NCI-H69 (cell line): ENCODE measurements around the gene KHDRBS1.
"Not testable (repeated sequence)": the region's sequence is repeated elsewhere in the genome, so short reads cannot be mapped to it uniquely, and the experiment has no call there.

Source experiments
- DNase-seq: peaks from one replicate; lab custom pipeline; 2025; lab: John Stamatoyannopoulos, UW

The KHDRBS1 gene

DNA sequence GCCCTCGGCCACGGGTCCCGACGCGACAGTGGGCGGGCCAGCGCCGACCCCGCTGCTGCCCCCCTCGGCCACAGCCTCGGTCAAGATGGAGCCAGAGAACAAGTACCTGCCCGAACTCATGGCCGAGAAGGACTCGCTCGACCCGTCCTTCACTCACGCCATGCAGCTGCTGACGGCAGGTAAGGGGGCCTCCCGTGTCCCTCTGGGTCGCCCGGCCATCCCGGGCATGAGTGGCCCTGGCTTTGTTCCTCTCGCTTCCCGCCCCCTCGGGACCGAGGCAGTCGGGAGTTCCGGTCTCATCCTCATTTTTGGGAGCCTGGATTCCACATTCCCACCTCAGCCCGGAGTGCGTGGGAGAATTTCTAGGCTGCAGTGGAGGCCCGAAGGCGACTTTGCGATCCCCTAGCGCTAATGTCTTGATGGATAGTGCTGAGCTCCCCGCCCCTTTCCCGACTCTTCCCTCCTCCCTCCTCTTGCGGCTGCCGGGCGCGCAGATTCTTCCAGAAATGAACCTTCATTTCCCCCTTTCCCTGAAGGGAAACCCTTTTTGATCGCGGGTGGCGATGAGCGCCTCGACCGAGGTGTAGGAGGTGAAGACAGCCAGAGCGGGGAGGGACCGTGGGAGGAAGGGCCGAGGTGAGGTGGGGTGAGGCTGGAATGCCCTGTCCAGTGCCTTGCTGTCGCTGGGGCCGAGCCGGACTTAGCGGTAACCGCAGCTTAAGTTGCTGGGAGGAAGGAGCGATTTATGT, 705 bp downstream of the KHDRBS1 start:
- DNase-seq = peak; percentile 51

GRCh38 chr1:32014948-32015273, 1.2 kb downstream of the KHDRBS1 start:
- no peak for DNase-seq

DNA sequence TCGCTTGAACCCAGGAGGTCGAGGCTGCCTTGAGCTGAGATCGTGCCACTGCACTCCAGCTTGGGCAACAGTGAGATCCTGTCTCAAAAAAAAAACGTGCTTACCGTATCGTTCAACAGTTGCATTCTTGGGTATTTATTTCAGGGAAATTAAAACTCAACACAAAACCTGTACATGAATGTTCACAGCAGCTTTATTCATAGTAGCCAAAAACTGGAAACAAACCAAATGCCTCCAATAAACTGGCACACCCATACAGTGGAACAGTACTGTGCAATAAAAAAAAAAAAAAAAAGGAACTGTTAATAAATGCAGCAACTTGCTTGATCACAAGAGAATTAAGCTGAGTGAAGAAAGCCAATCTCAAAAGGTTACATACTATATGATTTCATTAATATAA, 6.7 kb downstream of the KHDRBS1 start:
- DNase-seq = no peak

GRCh38 chr1:32021574-32022018, 7.9 kb downstream of the KHDRBS1 start:
- DNase-seq = not testable (repeated sequence)

DNA sequence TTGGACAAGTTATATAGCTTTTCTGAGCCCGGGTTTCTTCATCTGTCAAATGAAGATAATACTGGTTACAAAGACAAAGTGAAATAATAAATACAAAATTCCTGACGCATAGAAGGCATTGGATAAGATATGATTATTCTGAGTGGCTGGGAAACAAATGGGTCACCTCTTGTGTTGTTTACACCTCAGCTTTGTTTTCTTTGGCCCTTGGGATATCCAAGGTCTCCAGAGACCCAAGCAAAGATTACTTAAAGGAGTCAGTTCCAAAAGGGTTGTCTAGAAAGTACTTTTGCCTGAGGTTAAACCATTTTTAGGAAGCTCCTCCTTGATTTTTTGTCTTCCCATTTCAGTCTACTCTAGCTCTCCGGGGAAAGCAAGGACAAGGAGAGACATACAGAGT, 9.7 kb downstream of the KHDRBS1 start:
- DNase-seq = no peak

GRCh38 chr1:32025515-32025914, 11.8 kb downstream of the KHDRBS1 start:
- DNase-seq = no peak

- DNase-seq = peak; percentile 3
Measured at GRCh38 chr1:32028746-32029145, 15.1 kb downstream of the KHDRBS1 start.

DNA sequence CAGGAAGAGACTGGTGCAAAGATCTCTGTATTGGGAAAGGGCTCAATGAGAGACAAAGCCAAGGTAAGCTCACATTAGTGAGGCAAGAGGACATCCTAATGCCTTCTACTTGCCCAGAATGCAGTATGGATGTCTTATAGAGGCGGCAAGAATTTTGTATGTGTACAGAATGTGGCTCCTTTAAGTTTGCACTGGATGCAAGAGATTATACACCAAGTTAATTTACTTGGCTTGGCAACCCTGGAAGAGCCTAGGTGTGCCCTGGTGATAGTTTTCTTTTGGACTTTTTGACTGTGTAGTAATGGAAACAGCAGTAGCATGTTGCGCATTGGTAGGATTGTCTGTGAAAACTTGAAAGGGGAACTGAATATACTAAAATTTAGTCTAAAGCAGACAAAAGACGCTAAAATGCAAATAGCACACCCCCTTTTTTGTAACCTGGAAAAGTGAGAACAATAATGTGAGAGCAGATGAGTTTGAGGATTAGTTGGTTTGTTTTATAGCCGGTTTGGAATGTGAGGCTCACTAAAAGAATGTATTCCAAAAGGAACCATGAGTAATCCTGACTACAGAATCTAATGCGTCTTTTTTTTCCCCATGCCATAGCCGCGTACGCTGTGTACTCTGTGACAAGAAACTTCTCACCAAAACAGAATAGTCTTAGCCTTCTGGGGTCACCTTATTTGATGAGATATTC, 18.1 kb downstream of the KHDRBS1 start:
- no peak for DNase-seq

- DNase-seq = no peak
Measured at GRCh38 chr1:32032275-32032615, 18.6 kb downstream of the KHDRBS1 start.

GRCh38 chr1:32035119-32035518, 21.5 kb downstream of the KHDRBS1 start:
- no peak for DNase-seq

DNA sequence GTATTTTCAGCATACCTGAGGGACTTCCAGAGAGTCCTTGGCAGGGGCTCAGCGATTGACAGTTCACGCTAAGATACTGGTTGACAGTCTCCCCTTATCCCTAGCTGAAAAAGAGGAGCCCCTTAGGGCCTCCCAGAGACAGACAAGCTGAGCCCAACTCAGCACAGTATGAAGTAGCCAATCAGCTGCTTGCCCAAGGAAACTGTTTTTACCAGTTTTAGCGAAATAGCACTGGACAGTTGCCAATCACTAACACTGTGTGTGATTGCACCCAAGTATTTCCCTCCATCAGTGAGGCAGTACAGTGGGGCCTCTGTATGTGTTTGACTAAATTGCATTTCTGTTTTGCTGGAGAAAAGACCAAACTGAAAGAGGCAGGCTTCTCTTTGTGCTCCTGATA, 27.0 kb downstream of the KHDRBS1 start:
- no peak for DNase-seq

- DNase-seq = no peak
Measured at GRCh38 chr1:32042330-32042729, 28.7 kb downstream of the KHDRBS1 start.

DNA sequence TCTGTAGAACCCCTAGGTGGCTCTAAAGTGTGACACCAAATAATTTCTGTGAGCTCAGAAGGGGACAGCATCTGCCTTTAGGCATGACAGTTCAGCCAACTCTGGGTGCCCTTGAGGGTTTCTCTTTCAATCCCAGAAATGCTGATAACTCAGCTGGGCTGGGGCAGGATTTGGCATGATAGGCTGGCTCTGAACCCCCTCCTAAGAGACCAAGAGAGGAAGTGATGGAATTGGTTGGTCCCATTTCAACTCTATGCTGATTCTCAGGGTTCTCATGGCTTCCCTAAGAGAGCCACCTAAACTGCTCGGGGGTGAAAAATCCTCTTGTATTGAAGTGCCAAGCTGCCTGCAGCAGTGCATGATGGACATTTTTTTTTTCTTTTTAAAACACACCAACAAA, 30.6 kb downstream of the KHDRBS1 start:
- DNase-seq = no peak

- no peak for DNase-seq
Measured at GRCh38 chr1:32045772-32046171, 32.1 kb downstream of the KHDRBS1 start.

- DNase-seq = no peak
Measured at GRCh38 chr1:32047701-32048100, 34.0 kb downstream of the KHDRBS1 start.

GRCh38 chr1:32048440-32048839, 34.8 kb downstream of the KHDRBS1 start:
- no peak for DNase-seq

GRCh38 chr1:32051706-32052105, 38.0 kb downstream of the KHDRBS1 start:
- DNase-seq = no peak

GRCh38 chr1:32052887-32053286, 39.2 kb downstream of the KHDRBS1 start:
- DNase-seq = no peak

DNA sequence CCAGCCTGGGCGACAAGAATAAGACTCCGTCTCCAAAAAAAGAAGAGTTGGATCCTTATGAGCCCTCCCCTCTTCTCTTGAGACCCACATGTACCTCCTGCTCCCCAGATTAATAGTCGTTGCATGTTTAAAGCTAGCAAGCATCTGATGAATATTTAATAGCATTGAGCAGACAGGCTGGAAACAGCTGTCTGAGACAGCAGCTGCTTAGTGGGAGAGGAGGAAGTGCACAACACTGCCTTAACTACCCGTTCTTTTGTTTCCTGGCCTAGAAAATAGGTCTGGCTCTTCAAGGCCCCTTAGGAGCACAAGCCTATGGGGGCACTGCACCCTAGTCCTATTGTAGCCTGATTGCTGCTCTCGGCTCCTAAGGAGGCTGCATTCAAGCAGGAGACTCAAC, 41.7 kb downstream of the KHDRBS1 start:
- no peak for DNase-seq

GRCh38 chr1:32056598-32056997, 42.9 kb downstream of the KHDRBS1 start:
- no peak for DNase-seq

GRCh38 chr1:32060914-32061313, 47.2 kb downstream of the KHDRBS1 start:
- DNase-seq = peak; percentile 39

GRCh38 chr1:32062867-32063230, 49.2 kb downstream of the KHDRBS1 start:
- no peak for DNase-seq

DNA sequence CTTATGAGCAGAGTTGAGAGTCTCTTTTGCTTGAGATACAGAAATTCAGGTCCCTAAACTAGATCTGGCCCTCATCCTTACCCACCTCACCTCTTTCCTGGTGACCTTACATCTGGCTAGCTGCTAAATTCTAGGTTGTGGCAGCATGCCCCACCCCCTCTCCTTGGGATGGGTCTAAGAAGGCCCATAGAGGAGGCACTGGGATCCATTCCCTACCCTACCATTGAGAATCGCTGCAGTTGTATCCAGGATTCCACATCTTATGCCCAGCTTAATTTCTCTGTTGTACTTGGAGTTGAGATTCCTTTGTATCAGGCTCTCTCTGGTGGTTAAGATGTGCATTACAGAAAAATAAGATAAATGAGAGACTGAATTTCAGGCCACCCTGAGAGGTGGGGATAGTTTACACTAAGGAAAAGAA, 49.6 kb downstream of the KHDRBS1 start:
- DNase-seq = peak; percentile 76
